PC-9 (cell line): ENCODE data around the gene REV1.

Source experiments
- CTCF ChIP-seq: fragments of 200-600 bp; sonication (generic); conservative IDR thresholded peaks from 2 replicates; pipeline ENCODE4 v1.6.1; 2017; ENCODE audit warnings: mixed run types, antibody characterized with exemption, mild to moderate bottlenecking, moderate library complexity
- EZH2 ChIP-seq: fragments of 200-600 bp; sonication (generic); IDR thresholded peaks from 2 replicates; pipeline ENCODE4 v1.8.0; 2017; ENCODE audit warnings: antibody characterized with exemption, low read depth

- TF ChIP-seq EZH2 (no peak), CTCF (no peak)
Observed at GRCh38 chr2:99520195-99520594, 30.4 kb upstream of the REV1 start.
